ENCODE measurements around the gene ZNF783.
"Not testable (repeated sequence)": the region's sequence is repeated elsewhere in the genome, so short reads cannot be mapped to it uniquely, and the experiment has no call there.

ZNF783 gene

DNA sequence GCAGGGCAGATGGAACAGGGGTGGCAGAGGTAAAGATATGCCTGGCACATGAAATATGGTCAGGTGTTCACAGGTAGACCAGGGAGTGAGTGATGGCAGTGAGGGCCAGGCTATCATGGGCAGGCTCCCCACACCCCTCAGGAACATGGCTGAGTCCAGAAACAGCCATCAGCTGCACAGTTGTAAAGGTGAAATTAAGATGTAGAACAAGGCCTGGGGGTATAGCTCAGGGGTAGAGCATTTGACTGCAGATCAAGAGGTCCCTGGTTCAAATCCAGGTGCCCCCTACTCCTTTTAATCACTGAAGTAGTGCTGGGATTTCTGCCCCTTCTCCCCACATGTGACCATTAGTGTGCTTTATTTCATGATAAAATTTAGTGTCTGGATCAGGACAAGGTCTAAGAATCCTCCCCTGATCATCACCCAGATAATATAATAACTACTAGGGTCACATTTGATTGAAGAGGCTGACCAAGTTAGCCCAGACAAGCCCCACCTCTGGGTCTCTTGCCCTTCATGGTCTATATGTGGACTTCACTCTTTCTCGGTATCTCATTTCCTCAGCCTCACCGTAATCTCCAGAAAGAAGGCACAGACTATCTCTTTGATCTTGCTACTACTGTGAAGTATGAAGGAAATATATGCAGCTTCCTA lies 69.0 kb downstream of the ZNF783 start:
- DNase-seq (ENCODE audit: low spot score), result no peak

DNA sequence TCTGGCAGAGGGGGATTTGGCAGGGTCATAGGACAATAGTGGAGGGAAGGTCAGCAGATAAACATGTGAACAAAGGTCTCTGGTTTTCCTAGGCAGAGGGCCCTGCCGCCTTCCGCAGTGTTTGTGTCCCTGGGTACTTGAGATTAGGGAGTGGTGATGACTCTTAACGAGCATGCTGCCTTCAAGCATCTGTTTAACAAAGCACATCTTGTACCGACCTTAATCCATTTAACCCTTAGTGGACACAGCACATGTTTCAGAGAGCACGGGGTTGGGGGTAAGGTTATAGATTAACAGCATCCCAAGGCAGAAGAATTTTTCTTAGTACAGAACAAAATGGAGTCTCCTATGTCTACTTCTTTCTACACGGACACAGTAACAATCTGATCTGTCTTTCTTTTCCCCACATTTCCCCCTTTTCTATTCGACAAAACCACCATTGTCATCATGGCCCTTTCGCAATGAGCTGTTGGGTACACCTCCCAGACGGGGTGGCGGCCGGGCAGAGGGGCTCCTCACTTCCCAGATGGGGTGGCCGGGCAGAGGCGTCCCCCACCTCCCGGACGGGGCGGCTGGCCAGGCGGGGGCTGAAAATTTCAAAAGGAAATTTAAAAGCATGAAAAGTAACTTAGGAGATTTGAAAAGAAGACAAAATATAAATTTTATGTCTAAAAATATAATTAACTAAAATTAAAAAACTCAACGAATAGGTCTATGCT lies 70.8 kb downstream of the ZNF783 start:
- DNase-seq (ENCODE audit: low spot score), result not testable (repeated sequence)

DNA sequence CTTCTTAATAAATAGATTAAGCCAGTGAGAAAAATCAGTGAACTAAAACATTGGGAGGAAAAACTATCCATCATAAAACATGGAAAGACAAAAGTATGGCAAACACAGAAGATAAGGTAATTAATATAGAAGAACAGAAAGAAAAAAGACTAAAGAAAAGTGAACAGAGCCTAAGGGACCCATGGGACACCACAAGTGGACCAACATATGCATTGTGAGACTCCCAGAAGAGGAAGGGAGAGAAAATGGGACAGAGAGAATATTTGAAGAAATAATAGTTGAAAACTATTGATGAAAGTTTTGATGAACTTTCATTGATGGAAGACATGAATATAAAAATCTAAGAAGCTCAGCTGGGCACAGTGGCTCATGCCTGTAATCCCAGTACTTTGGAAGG lies 71.3 kb downstream of the ZNF783 start:
- DNase-seq (ENCODE audit: low spot score), result no peak

DNA sequence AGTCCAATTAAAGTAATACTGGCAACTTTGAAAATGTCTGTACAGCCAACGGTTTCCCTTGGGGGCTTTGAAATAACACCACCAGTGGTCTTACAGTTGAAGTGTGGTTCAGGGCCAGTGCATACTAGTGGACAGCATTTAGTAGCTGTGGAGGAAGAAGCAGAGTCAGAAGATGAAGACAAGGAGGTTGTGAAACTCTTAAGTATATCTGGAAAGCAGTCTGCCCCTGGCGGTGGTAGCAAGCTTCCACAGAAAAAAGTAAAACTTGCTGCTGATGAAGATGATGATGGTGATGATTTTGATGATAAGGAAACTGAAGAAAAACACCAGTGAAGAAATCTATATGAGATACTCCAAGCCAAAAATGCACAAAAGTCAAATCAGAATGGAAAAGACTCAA lies 72.2 kb downstream of the ZNF783 start:
- no peak for DNase-seq (ENCODE audit: low spot score)

Data from left forelimb (tissue), 1 donor.